ENCODE measurements around the gene WDFY3.

DNA sequence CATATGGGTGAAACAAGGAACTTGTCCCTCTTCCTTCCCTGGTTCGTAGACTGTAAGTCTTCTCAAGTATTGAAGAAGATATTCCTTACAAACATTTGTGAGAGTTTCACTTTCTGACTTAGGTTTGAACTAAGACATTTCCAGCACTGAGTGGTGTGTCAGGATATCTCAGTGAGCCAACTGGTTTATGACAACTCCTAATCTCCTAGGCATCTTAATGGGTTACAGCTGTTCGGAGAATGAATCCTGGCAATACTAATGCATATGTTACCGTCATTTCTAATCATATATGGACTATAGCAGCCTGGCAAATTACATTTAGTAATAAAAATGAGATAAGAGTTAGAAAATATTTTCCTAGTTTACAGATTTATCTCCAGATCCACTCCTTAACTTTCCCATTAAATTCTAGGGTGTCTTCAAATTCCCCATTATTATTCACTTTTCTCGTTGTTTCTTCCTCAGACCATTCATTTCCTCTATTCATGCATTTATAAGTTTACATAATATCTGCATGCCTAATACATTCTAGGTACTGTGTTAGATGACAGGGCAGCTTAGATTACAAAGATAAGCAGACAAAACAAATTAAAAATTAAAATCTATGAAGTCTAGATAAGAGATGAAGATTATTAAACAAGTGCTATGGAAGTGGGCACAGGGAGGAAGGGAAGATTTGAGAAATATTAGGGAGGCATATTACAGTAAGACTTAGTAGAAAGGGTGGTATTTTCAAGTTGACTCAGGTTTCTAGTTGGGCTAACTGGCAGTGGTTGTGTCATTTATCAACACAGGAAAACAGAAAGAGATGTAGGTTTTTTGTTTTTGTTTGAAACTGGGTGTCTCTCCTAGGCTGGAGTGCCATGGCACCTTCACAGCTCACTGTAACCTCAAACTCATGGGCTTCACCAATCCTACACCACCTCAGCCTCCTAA is 173.9 kb downstream of the WDFY3 start:
- TF ChIP-seq, protein P1, sequence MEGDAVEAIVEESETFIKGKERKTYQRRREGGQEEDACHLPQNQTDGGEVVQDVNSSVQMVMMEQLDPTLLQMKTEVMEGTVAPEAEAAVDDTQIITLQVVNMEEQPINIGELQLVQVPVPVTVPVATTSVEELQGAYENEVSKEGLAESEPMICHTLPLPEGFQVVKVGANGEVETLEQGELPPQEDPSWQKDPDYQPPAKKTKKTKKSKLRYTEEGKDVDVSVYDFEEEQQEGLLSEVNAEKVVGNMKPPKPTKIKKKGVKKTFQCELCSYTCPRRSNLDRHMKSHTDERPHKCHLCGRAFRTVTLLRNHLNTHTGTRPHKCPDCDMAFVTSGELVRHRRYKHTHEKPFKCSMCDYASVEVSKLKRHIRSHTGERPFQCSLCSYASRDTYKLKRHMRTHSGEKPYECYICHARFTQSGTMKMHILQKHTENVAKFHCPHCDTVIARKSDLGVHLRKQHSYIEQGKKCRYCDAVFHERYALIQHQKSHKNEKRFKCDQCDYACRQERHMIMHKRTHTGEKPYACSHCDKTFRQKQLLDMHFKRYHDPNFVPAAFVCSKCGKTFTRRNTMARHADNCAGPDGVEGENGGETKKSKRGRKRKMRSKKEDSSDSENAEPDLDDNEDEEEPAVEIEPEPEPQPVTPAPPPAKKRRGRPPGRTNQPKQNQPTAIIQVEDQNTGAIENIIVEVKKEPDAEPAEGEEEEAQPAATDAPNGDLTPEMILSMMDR (IDR thresholded peaks at IDR 0.05; ENCODE audit: insufficient read depth, low read depth, low read length), result no peak
- no peak for TF ChIP-seq EZH2 (IDR thresholded peaks at IDR 0.05; ENCODE audit: insufficient read depth, low read length)
